HL-60 (cell line): ENCODE results near the gene LHFPL6.

ENCODE experiments used
- DNase-seq, 2 experiments: peaks; one replicate each; pipeline ENCODE4 v3.0.0-alpha.2; 2010 to 2020; ENCODE audit warnings: low read depth in 1 of 2, low spot score in 1 of 2
- H3K27ac ChIP-seq: fragments of 250-450 bp; sonication (Bioruptor Pico); replicated peaks from 2 replicates; pipeline ENCODE4 v1.5.1; 2020; ENCODE audit warnings: mild to moderate bottlenecking, moderate library complexity
- H3K27me3 ChIP-seq: fragments of 250-450 bp; sonication (Bioruptor Pico); 2 replicates; pipeline ENCODE4 v1.5.1; 2021; ENCODE audit warnings: mild to moderate bottlenecking, moderate library complexity; ENCODE audit not compliant: insufficient read depth, poor library complexity, severe bottlenecking
- H3K4me3 ChIP-seq: replicated peaks from 2 replicates; pipeline ENCODE4 v1.5.1; 2011; ENCODE audit warnings: mild to moderate bottlenecking, control low read depth, low read length; ENCODE audit not compliant: insufficient read depth
- GABPA ChIP-seq: IDR thresholded peaks from 2 replicates; pipeline ENCODE4 v1.6.1; 2012; ENCODE audit warnings: low read depth
- POLR2AphosphoS5 ChIP-seq: IDR thresholded peaks from 2 replicates; pipeline ENCODE4 v1.6.1; 2012; ENCODE audit warnings: low read depth
- SPI1 ChIP-seq: IDR thresholded peaks from 2 replicates; pipeline ENCODE4 v1.6.1; 2012; ENCODE audit warnings: low read depth, mild to moderate bottlenecking, borderline replicate concordance
- long read RNA-seq: library from polyadenylated mRNA; unstranded; transcript quantifications from one replicate; pipeline ENCODE4 v2.0.0, GENCODE V29; 2020
- TF ChIP-seq, protein P1 (sequence below): IDR thresholded peaks from one replicate; pipeline ENCODE4 v1.5.1; 2011; ENCODE audit warnings: low read length, control low read depth, inconsistent platforms; ENCODE audit not compliant: insufficient read depth
- TF ChIP-seq, protein P2 (sequence below): IDR thresholded peaks from 2 replicates; pipeline ENCODE4 v1.6.1; 2012; ENCODE audit warnings: low read depth; ENCODE audit not compliant: insufficient replicate concordance

The LHFPL6 gene
- long read RNA-seq, partial matches to known transcripts, result 0 of 2 reads
- long read RNA-seq, other reads (novel, unspliced or antisense), result 2 of 2 reads

DNA sequence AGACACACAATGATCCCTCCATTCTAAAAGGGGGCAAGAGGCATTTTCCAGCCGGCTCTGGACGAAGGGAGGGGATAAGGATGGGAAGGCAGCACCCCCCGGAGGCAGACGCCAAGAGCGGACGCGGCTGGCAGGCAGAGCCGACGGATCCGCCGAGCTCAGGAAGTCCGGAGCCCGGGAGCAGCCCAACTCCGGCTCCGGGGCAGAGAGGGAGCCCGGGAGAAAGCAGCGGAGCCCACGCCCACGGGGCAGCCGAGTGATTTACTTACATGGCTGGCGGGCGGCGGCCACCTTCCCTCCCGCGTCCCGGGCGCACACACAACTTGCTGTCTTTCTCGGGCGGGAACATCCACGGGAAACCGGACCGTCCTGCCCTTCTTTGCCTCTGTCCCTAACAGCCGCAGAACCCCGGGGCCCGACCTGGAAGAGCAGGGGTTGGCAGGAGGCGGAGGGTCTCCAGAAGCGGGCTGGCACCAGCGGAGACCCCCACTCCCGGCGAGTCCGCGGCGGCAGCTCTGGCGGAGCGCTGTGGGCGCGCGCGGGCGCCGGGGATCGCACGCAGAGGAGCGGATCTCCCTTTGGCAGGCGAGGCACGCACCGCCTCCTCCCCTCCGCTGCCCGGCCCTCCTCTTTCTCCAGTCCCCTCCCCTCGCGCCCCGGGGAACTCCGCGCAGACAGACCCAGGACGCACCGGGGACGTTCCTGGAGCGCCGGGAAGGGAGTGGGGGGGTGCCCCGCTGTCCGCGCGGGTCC is at the start of gene LHFPL6:
Gene LHFPL6, minus strand, starts transcription at position 580 of the 753 bp plus-strand sequence.
- H3K4me3 ChIP-seq, result peak within 1 kb of the TSS; percentile 58
- no peak within 1 kb of the TSS for H3K27ac ChIP-seq

DNA sequence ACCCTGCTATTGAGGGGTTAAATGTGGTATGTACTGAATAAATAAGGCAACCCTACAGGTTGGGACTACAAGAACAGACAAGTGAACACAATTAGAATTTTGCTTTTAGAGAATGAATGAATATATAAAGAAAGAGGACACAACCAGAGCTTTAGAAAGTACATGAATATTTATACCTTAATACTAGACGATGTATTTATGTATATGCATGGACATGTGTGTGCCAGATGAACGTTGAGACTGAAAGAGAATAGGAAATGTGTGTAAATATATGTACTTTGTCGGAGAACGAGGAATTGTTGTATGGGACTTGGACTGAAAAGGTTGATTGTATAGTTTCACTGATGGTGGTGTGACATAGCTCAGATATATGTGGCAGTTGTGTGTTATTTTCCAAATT is 43.1 kb upstream of the LHFPL6 start:
- H3K27ac ChIP-seq, result no peak overlapping the region

More for the DNA sequence above, at the start of gene LHFPL6:
- DNase-seq, result peak in 1 of 2 experiments; percentile 48
- TF ChIP-seq GABPA (no peak), POLR2AphosphoS5 (no peak), SPI1 (no peak)
- TF ChIP-seq, protein P1, sequence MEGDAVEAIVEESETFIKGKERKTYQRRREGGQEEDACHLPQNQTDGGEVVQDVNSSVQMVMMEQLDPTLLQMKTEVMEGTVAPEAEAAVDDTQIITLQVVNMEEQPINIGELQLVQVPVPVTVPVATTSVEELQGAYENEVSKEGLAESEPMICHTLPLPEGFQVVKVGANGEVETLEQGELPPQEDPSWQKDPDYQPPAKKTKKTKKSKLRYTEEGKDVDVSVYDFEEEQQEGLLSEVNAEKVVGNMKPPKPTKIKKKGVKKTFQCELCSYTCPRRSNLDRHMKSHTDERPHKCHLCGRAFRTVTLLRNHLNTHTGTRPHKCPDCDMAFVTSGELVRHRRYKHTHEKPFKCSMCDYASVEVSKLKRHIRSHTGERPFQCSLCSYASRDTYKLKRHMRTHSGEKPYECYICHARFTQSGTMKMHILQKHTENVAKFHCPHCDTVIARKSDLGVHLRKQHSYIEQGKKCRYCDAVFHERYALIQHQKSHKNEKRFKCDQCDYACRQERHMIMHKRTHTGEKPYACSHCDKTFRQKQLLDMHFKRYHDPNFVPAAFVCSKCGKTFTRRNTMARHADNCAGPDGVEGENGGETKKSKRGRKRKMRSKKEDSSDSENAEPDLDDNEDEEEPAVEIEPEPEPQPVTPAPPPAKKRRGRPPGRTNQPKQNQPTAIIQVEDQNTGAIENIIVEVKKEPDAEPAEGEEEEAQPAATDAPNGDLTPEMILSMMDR, result no peak
- TF ChIP-seq, protein P2, sequence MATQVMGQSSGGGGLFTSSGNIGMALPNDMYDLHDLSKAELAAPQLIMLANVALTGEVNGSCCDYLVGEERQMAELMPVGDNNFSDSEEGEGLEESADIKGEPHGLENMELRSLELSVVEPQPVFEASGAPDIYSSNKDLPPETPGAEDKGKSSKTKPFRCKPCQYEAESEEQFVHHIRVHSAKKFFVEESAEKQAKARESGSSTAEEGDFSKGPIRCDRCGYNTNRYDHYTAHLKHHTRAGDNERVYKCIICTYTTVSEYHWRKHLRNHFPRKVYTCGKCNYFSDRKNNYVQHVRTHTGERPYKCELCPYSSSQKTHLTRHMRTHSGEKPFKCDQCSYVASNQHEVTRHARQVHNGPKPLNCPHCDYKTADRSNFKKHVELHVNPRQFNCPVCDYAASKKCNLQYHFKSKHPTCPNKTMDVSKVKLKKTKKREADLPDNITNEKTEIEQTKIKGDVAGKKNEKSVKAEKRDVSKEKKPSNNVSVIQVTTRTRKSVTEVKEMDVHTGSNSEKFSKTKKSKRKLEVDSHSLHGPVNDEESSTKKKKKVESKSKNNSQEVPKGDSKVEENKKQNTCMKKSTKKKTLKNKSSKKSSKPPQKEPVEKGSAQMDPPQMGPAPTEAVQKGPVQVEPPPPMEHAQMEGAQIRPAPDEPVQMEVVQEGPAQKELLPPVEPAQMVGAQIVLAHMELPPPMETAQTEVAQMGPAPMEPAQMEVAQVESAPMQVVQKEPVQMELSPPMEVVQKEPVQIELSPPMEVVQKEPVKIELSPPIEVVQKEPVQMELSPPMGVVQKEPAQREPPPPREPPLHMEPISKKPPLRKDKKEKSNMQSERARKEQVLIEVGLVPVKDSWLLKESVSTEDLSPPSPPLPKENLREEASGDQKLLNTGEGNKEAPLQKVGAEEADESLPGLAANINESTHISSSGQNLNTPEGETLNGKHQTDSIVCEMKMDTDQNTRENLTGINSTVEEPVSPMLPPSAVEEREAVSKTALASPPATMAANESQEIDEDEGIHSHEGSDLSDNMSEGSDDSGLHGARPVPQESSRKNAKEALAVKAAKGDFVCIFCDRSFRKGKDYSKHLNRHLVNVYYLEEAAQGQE, result no peak
- peaks cover 54% of the 10 kb centered on the region for H3K27me3 ChIP-seq

DNA sequence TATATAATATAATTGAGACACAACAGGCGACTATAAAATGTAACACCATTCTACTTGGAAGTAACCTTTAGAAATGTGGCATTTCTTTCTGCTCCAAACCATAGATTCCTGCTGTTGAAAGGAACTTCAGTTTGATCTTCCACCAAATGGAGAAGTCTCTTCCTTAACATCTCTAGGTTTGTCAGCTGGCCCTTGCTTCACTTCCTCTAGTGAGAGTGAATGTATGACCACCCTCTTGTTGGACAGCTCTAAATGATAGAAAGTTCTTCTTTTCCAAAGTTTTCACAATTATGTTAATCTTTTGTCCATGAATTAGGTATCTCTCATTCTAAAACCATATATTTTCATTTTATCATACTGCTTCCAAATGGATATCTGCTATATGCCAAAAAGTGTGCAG is 38.7 kb upstream of the LHFPL6 start:
- TF ChIP-seq, protein P2, result peak; percentile 86
- TF ChIP-seq GABPA, result no peak
- peak; percentile 96 for TF ChIP-seq SPI1
- DNase-seq, result peak in 1 of 2 experiments; percentile 87
- no peak overlapping the region for H3K27ac ChIP-seq
- no peak overlapping the region for H3K4me3 ChIP-seq
- H3K27me3 ChIP-seq, result no peaks in the 10 kb centered on the region

More for the DNA sequence above, 43.1 kb upstream of the LHFPL6 start:
- no peak for DNase-seq
- TF ChIP-seq, protein P1, result no peak
- TF ChIP-seq, protein P2, result no peak
- TF ChIP-seq SPI1 (no peak), GABPA (no peak), POLR2AphosphoS5 (no peak)
- no peak overlapping the region for H3K4me3 ChIP-seq
- H3K27me3 ChIP-seq, result no peaks in the 10 kb centered on the region
